Measurements from ENCODE around the gene HLA-DOB.

The HLA-DOB gene

GRCh38 chr6:32799168-32799567 lies 17.6 kb downstream of the HLA-DOB start:
- no peaks in the 10 kb centered on the region for H3K9me3 ChIP-seq
- TF ChIP-seq, protein P1, sequence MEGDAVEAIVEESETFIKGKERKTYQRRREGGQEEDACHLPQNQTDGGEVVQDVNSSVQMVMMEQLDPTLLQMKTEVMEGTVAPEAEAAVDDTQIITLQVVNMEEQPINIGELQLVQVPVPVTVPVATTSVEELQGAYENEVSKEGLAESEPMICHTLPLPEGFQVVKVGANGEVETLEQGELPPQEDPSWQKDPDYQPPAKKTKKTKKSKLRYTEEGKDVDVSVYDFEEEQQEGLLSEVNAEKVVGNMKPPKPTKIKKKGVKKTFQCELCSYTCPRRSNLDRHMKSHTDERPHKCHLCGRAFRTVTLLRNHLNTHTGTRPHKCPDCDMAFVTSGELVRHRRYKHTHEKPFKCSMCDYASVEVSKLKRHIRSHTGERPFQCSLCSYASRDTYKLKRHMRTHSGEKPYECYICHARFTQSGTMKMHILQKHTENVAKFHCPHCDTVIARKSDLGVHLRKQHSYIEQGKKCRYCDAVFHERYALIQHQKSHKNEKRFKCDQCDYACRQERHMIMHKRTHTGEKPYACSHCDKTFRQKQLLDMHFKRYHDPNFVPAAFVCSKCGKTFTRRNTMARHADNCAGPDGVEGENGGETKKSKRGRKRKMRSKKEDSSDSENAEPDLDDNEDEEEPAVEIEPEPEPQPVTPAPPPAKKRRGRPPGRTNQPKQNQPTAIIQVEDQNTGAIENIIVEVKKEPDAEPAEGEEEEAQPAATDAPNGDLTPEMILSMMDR (IDR thresholded peaks at IDR 0.05; ENCODE audit: low read depth, low read length), result no peak
- DNase-seq, result no peak
- H3K27me3 ChIP-seq, result peaks cover 65% of the 10 kb centered on the region
- H3K36me3 ChIP-seq, result no peaks in the 10 kb centered on the region
- H3K4me3 ChIP-seq (ENCODE audit: low read depth, low read length), result no peak overlapping the region
- no peaks in the 10 kb centered on the region; the same call in 1 of the 2 replicates for H3K4me1 ChIP-seq

DNA sequence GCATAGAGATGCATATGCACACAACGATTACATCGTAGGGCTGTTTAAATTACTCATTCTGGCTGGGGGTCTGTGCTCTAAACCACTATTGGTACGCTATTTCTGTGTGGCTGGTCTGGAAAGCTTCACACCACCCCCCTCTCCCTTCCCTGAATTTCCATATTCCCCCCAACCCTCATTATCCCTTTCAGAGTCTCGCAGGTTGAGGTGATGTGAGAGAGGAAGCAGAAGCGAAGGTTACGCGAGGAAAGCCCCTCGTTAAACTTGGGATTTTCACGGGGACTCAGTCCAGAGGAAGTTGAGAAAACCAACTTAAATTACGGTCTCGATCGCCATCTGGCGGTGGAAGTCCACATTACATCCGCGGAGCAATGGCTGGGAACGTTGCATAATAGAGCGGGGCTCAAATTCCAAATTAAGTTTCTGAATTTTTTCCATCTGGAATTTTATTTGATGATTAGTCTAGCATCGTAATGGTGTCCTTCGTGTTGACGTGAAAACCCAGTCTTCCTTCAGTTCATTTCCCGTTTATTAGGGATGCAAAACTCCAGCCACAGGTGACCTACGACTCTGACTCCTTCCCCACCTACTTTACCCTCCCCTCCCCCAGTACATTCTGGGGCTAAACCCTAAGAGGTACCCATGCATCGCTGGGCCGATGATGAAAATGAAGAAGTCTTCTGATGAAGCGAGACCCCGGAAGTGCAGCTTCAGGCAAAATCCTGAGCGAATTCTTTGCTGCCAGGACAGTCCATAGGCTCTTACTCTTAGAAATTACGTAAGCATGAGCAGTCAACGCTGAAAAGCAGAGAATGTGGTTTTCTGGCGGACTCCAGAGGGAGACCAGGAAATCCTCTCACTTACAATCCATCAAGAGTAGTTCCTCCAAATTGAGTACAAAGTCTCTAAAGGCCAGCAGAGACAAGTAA lies 19.7 kb downstream of the HLA-DOB start:
- no peaks in the 10 kb centered on the region for H3K36me3 ChIP-seq
- TF ChIP-seq, protein P1 (IDR thresholded peaks at IDR 0.05; ENCODE audit: low read depth, low read length), result peak; percentile 77
- H3K4me1 ChIP-seq, result no peaks in the 10 kb centered on the region; the same call in 1 of the 2 replicates
- H3K4me3 ChIP-seq (ENCODE audit: low read depth, low read length), result no peak overlapping the region
- H3K9me3 ChIP-seq, result no peaks in the 10 kb centered on the region
- H3K27me3 ChIP-seq, result peaks cover 65% of the 10 kb centered on the region
- DNase-seq, result peak; percentile 64

DNA sequence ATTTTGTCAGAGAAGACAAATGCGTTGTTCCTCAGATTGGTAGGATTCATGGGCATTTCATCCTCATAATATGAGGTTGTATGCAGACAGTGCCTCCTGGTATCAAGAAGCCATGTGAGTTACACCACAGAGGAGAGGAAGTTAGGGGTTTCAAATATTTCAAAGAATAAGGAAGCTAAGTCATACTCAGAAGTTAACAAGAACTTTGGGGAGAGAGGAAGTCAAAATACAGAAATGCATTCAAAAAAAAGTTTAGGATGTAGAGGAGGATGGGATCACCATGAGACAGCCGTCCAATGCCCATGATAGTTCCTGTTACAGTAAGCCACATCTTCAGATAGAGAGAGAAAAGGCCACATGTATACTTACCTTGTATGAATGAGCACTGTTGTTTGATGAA lies 22.3 kb downstream of the HLA-DOB start:
- DNase-seq, result no peak
- Histone ChIP-seq H3K4me3 (ENCODE audit: low read depth, low read length) (no peak overlapping the region), H3K27me3 (peaks cover 72% of the 10 kb centered on the region), H3K36me3 (no peaks in the 10 kb centered on the region), H3K4me1 (no peaks in the 10 kb centered on the region; the same call in 1 of the 2 replicates), H3K9me3 (no peaks in the 10 kb centered on the region)
- TF ChIP-seq, protein P1 (IDR thresholded peaks at IDR 0.05; ENCODE audit: low read depth, low read length), result no peak

DNA sequence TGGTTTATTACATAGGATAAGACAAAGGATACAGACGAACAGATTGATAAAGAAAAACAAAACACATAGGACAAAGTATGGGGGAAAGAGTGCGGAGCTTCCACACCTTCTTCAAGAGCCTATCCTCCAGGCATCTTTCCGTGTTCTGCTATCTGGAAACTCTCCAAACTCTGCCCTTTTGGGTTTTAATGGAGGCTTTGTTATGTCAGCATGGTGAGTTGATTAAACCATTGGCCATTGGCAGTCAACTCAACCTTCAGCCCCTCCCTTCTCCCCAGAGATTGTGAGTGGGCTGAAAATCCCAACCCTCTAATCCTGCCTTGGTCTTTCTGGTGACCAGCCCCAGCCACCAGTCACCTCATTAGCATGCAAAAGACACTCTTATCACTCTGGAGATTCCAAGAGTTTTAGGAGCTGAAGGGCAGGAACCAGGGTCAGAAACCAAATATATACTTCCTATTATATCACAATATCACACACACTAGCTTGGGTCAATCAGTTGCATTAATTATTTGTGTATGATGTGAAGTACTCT lies 23.8 kb downstream of the HLA-DOB start:
- H3K4me1 ChIP-seq, result no peaks in the 10 kb centered on the region; the same call in 1 of the 2 replicates
- no peak for DNase-seq
- no peaks in the 10 kb centered on the region for H3K9me3 ChIP-seq
- no peaks in the 10 kb centered on the region for H3K36me3 ChIP-seq
- H3K27me3 ChIP-seq, result peaks cover 75% of the 10 kb centered on the region
- TF ChIP-seq, protein P1 (IDR thresholded peaks at IDR 0.05; ENCODE audit: low read depth, low read length), result no peak
- no peak overlapping the region for H3K4me3 ChIP-seq (ENCODE audit: low read depth, low read length)

- Histone ChIP-seq H3K36me3 (no peaks in the 10 kb centered on the region), H3K9me3 (no peaks in the 10 kb centered on the region), H3K4me3 (ENCODE audit: low read depth, low read length) (no peak overlapping the region), H3K4me1 (no peaks in the 10 kb centered on the region), H3K27me3 (peaks cover 73% of the 10 kb centered on the region)
- no peak for DNase-seq
- TF ChIP-seq, protein P1 (IDR thresholded peaks at IDR 0.05; ENCODE audit: low read depth, low read length), result no peak
Observed at GRCh38 chr6:32790306-32790705, 26.5 kb downstream of the HLA-DOB start.
